GM21528 (cell line): ENCODE data around the gene PKP1.

ENCODE experiments used
- ATAC-seq: cut with Tn5 transposase; IDR thresholded peaks from one replicate; pipeline ENCODE4 v1.9.1; 2021; ENCODE audit warnings: mild to moderate bottlenecking, moderate library complexity; ENCODE audit not compliant: unreplicated experiment, low FRiP score

Gene PKP1

GRCh38 chr1:201360901-201361651, 77.8 kb downstream of the PKP1 start:
- no peak for ATAC-seq

- ATAC-seq = no peak
These were observed 78.6 kb downstream of the PKP1 start for GRCh38 chr1:201361652-201362504.

DNA sequence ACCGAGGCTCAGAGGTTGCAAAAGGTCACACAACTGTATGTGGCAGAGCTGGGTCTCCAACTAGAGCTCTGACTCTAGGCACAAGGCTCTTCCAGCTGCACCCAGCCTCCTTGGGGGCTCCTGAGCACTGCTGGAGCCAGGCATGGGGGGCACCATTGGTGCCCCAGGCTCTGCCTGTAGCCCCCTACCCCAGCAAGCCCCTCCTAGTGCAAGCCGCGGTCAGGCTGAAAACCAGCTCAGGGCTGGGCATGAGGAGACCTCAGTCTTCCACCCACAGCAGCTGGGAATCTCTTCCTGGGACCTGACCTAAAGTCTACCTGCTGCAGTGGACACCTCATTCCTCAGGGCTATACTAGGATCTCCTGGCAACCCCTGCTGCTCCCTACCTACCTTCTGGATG, 79.6 kb downstream of the PKP1 start:
- no peak for ATAC-seq

DNA sequence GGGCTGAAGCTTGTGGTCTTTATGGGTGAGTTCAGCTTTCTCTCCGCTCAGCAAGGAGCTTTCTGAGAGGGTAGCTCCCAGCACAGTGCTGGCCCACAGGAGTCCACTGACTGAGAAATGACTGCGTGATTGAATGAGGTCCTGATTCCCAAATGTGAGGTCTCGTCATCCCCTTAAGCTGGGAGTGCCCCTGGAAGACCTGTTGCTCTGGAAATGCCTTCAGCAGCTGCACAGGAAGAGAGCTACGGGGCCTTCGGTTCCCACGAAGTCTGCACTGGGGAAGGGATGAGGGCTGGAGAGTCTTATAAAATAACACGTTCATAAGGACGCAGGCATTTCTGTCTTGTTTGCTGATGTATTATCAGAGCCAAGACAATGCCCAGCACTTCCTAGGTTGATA, 80.2 kb downstream of the PKP1 start:
- ATAC-seq = no peak

- no peak for ATAC-seq
These were observed 81.5 kb downstream of the PKP1 start for GRCh38 chr1:201364808-201365105.

GRCh38 chr1:201365251-201365650, 81.9 kb downstream of the PKP1 start:
- no peak for ATAC-seq

DNA sequence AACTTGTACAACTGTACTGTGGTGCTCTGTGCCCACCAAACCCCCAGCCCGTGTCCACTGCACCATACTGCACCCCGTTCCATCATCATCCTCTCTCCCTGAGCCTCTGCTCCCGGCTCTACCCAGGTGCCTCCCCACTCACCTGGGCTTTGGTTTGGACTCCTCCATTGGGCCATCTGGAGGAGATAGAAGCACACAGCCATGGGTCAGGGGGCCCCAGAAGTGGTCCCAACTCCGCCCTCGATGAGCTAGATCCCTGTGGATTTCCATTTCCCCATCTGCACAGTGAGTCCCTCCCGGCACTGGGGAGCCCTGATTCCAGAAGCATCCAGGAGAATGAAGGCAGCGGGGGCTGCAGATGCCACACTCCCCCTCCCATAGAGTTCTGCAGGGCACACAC, 83.4 kb downstream of the PKP1 start:
- ATAC-seq = no peak

GRCh38 chr1:201369209-201369608, 85.9 kb downstream of the PKP1 start:
- no peak for ATAC-seq

GRCh38 chr1:201370500-201370899, 87.2 kb downstream of the PKP1 start:
- no peak for ATAC-seq

DNA sequence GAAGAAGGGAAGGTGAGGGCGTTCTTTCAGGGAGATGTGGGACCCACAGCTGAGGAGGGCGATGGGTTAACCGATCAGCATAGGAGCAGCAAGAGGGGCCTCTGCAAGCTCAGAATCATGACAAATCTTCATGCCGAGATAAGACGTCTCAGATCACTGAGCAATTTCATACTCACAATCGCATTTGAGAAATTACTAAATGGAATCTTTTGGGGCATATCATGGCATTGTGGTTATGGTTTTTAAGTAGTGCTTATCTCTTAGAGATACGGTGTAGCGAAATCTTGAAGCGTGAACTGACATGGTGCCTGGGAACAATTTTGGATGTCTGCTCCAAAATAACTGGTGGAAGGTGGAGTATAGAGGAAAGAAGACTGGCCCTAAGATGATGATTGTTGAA, 88.0 kb downstream of the PKP1 start:
- ATAC-seq = no peak

DNA sequence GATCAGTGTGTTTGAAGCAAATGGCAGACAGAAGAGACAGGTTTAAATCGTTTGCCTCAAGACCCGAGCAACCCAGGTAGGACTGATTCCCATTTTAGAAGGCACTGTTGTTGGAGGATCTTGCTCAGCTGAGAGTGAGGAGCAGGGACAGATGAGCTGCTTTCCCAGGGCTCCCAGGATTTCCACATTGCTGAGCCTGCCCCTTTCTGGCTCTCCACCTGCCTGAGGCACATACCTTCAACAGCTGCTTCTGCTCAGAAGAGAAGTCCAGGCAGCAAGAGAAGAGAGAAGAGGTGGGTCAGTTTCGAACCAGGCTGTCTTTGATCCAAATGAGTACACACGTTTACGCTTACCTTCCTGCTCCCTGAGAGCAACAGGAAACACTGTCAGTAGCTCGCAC, 88.5 kb downstream of the PKP1 start:
- ATAC-seq = no peak

GRCh38 chr1:201374364-201374763, 91.1 kb downstream of the PKP1 start:
- no peak for ATAC-seq

DNA sequence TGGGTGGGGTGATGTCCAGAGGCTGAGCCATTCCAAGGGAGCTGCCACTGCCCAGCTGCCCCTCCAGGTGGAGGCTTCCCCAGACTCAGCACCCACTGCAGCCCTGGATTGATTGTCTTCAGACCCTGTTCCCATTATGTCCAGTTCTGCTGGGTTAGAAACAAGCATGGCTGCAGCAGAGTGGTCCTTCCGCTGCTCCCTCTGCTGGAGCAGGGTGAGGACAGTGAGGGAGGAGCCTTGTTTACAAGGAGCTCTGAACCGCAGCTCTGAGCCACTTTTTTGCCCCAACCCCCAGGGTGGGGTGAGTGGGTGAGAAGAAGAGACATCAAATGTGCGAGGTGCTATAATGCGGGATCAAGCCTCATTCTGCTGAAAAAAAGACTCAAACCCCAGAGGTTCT, 91.9 kb downstream of the PKP1 start:
- no peak for ATAC-seq

- ATAC-seq = no peak
These were observed 92.8 kb downstream of the PKP1 start for GRCh38 chr1:201376107-201376463.

GRCh38 chr1:201376464-201377374, 93.4 kb downstream of the PKP1 start:
- no peak for ATAC-seq

- no peak for ATAC-seq
These were observed 94.3 kb downstream of the PKP1 start, which contains the start of gene TNNT2 for GRCh38 chr1:201377611-201378092. Gene TNNT2, minus strand, starts transcription at chr1:201377680. Its CDS starts 4,426 bp downstream, at chr1:201373254.

DNA sequence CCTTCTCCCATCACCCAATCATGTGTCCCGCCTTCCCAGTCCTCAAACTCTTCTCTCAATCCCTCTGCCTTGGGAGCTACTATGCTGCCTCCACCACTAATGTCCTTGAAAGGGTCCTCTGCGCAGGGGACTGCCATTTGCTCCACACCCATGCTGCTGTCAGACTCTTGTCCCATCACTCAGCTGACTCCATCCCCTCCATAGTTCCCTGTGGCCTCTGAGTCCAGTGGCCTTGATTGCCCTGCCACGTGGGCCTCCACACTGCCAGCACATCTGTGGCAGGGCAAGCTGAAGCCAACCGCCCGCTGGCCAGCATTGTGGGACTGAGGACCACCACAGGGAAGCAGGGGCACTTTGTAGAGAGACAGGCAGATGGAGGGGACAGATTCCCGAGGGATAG, 95.5 kb downstream of the PKP1 start:
- no peak for ATAC-seq

GRCh38 chr1:201379733-201380242, 96.5 kb downstream of the PKP1 start:
- ATAC-seq = no peak

DNA sequence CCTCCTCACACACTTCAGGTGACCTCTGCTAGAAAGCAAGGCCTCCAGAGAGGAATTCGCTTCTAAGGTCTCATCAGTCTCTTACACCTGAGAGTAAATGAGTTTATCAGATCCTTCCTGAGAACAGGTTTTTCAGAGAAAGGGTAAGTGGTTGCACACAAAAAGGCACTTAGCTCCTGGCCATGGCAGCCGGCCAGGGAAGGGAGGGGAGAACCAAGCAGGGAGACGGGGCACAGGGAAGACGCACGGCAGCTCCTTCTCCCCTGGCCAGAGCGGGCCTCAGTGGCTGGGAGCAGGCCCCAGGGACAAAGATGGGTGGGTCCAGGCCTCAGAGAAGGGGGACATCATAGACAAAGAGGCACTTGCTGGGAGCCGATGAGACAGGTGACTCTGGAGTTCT, 97.8 kb downstream of the PKP1 start:
- ATAC-seq = no peak
